ENCODE measurements around the gene RIMBP2.

DNA sequence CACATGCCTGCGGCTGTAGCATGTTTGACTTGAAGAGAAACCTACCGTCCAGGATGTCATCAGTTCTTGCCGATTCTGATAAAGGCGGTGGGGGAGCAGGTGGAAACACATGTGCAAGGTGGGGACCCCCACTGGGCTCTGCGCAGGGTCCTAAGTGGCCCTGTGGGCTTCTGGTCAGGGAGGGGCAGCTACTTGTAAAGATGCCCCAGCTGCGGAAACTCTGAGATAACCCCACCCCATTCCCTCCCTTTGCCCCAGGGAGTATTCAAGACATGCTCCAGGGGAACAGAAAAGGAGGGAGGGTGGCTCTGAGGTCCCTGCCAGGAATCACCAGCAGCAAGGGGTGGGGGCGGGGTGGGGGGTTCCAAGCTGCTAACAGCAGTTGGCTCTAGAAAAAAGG is 310.8 kb downstream of the RIMBP2 start:
- no peak for TF ChIP-seq CTCF (IDR thresholded peaks at IDR 0.05; ENCODE audit: low read length)
- no peak for TF ChIP-seq EZH2 (IDR thresholded peaks at IDR 0.05; ENCODE audit: borderline replicate concordance, low read length)
